ENCODE results near the gene ACADVL.

ACADVL gene

GRCh38 chr17:7203391-7203790 is 16.3 kb upstream of the ACADVL start:
- TF ChIP-seq CTCF (IDR thresholded peaks at IDR 0.05): no peak

- TF ChIP-seq CTCF (IDR thresholded peaks at IDR 0.05): no peak
These were observed 15.4 kb upstream of the ACADVL start for GRCh38 chr17:7204336-7204735.

- TF ChIP-seq CTCF (IDR thresholded peaks at IDR 0.05): no peak
These were observed 14.8 kb upstream of the ACADVL start for GRCh38 chr17:7204828-7205461.

GRCh38 chr17:7205561-7205960 is 14.2 kb upstream of the ACADVL start:
- TF ChIP-seq CTCF (IDR thresholded peaks at IDR 0.05): no peak

- no peak for TF ChIP-seq CTCF (IDR thresholded peaks at IDR 0.05)
These were observed 12.4 kb upstream of the ACADVL start for GRCh38 chr17:7207120-7208001.

GRCh38 chr17:7208027-7208571 is 11.6 kb upstream of the ACADVL start:
- no peak for TF ChIP-seq CTCF (IDR thresholded peaks at IDR 0.05)

GRCh38 chr17:7208754-7209460 is 10.8 kb upstream of the ACADVL start:
- TF ChIP-seq CTCF (IDR thresholded peaks at IDR 0.05): no peak
